Type B pancreatic cell (in vitro differentiated cells): ENCODE results near the gene FAM228B. TPM values are rescaled to one million over a fixed set of nuclear protein-coding genes. Genes with fewer than 3 reads are reported as not detected.

Source experiments
- DNase-seq: peaks from one replicate; pipeline ENCODE4 v3.0.0; 2021; ENCODE audit warnings: mixed read lengths; ENCODE audit not compliant: unreplicated experiment; ENCODE audit errors: extremely low spot score
- H3K27ac Mint-ChIP-seq: 2 replicates; pipeline ENCODE4 v1.8.0; 2021; ENCODE audit warnings: mild to moderate bottlenecking, mixed read lengths
- H3K27me3 Mint-ChIP-seq: 2 replicates; pipeline ENCODE4 v1.8.0; 2021; ENCODE audit warnings: mixed read lengths
- H3K36me3 Mint-ChIP-seq: 2 replicates; pipeline ENCODE4 v1.8.0; 2021; ENCODE audit warnings: mixed read lengths
- H3K4me1 Mint-ChIP-seq: one replicate; pipeline ENCODE4 v1.8.0; 2021; ENCODE audit warnings: mixed read lengths; ENCODE audit not compliant: unreplicated experiment
- H3K4me3 Mint-ChIP-seq: 2 replicates; pipeline ENCODE4 v1.8.0; 2021; ENCODE audit warnings: mild to moderate bottlenecking, mixed read lengths
- H3K9me3 Mint-ChIP-seq: 2 replicates; pipeline ENCODE4 v1.8.0; 2021; ENCODE audit warnings: mixed read lengths
- CTCF ChIP-seq: fragments of 200-600 bp; sonication (generic); conservative IDR thresholded peaks from 2 replicates; pipeline ENCODE4 v1.5.0; 2021; ENCODE audit warnings: antibody characterized with exemption, mild to moderate bottlenecking
- total RNA-seq: library from RNA; stranded (reverse); gene quantifications from 2 replicates; pipeline ENCODE4 v1.2.1, GENCODE V29; 2021; ENCODE audit warnings: low replicate concordance

Gene FAM228B
- total RNA-seq, 1 donor from 2014 or later = 20.4 TPM

DNA sequence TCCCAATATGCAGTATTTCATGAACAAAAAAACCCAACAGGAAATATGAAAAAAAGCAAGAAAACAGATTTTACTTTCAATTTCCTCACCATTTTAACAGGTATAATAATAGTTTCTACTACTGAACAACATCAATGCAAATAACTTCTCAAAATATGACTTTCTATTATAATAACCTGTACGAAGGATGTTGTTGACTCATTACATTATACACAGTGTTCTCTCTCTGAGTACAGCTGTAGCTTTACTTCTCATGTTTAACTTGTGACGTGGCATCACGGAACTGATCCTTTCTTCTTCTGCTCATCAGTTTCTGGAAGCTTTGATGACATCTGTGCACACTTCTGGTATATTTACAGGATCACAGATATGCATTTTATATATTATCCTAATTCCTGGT lies 91.6 kb downstream of the FAM228B start:
- no peak overlapping the region for H3K4me3 Mint-ChIP-seq
- H3K27ac Mint-ChIP-seq = no peak overlapping the region
- no peaks in the 10 kb centered on the region for H3K9me3 Mint-ChIP-seq
- peaks cover 8% of the 10 kb centered on the region for H3K36me3 Mint-ChIP-seq
- TF ChIP-seq CTCF = no peak
- peaks cover 4% of the 10 kb centered on the region for H3K4me1 Mint-ChIP-seq
- DNase-seq = no peak
- H3K27me3 Mint-ChIP-seq = no peaks in the 10 kb centered on the region

Other genes starting within 250 kb of the FAM228B start
- 15.9 and 25.7 TPM in 2 replicates for gene ATAD2B, start 196.3 kb upstream of the FAM228B start, total RNA-seq
- gene UBXN2A, start 183.0 kb upstream of the FAM228B start, total RNA-seq = 11.2 and 20.7 TPM in 2 replicates
- gene MFSD2B, start 113.4 kb upstream of the FAM228B start, total RNA-seq = 0.24 TPM in 1 of 2 replicates, not detected in the other
- 12.3 and 24.6 TPM in 2 replicates for gene WDCP, start 76.1 kb upstream of the FAM228B start, total RNA-seq
- gene FKBP1B, start 73.7 kb upstream of the FAM228B start, total RNA-seq = 19.0 and 23.0 TPM in 2 replicates
- gene SF3B6, start 47.1 kb upstream of the FAM228B start, total RNA-seq = 102 TPM in 2 replicates
- 63.4 and 74.0 TPM in 2 replicates for gene TP53I3, start 38.6 kb upstream of the FAM228B start, total RNA-seq
- gene PFN4, start 135 bp upstream of the FAM228B start, total RNA-seq = 1.3 and 2.5 TPM in 2 replicates
- gene FAM228A, start 51.6 kb downstream of the FAM228B start, total RNA-seq = not detected in 2 replicates
- gene ITSN2, start 237.1 kb downstream of the FAM228B start, total RNA-seq = 18.9 and 24.8 TPM in 2 replicates